H1 (cell line): ENCODE data around the gene MAPKAPK2. TPM values are rescaled to one million over a fixed set of nuclear protein-coding genes. Genes with fewer than 3 reads are reported as not detected.

Experiments
- CTCF ChIA-PET: fragments of 300-600 bp; sonication (Branson Sonifier 250); formaldehyde crosslinking; loops from one replicate; lab custom pipeline; 2021; ENCODE audit not compliant: partially characterized antibody; lab: Charles Lee
- POLR2A ChIA-PET: fragments of 300-600 bp; sonication (Branson Sonifier 250); formaldehyde crosslinking; loops from one replicate; lab custom pipeline; 2021; ENCODE audit warnings: inconsistent platforms; ENCODE audit not compliant: partially characterized antibody; lab: Charles Lee
- DNase-seq, 2 experiments: peaks; one replicate each; pipeline versions ENCODE4 v3.0.0 to v3.0.0-alpha.2; 2010 to 2022; ENCODE audit warnings: low spot score in 2 of 2, low read depth in 1 of 2, mixed read lengths in 1 of 2
- FAIRE-seq: peaks from 2 replicates; lab custom pipeline; 2011; peaks lifted over from hg19 to GRCh38; lab: Jason Lieb, UNC
- H2AFZ ChIP-seq: 2 replicates; pipeline ENCODE4 v1.8.1; 2012; ENCODE audit warnings: low read length, inconsistent platforms
- H2AK5ac ChIP-seq: 2 replicates; pipeline ENCODE4 v1.6.1; 2013; ENCODE audit warnings: low read depth, low read length
- H2BK120ac ChIP-seq: replicated peaks from 2 replicates; pipeline ENCODE3; 2013; ENCODE audit warnings: low read depth, low read length, inconsistent platforms
- H2BK12ac ChIP-seq: 2 replicates; pipeline ENCODE4 v1.6.1; 2013; ENCODE audit warnings: low read depth, low read length
- H2BK15ac ChIP-seq: 2 replicates; pipeline ENCODE4 v1.6.1; 2013; ENCODE audit warnings: low read length
- H2BK20ac ChIP-seq: 2 replicates; pipeline ENCODE4 v1.6.1; 2013; ENCODE audit warnings: low read length
- H2BK5ac ChIP-seq: 2 replicates; pipeline ENCODE4 v1.6.1; 2013; ENCODE audit warnings: low read depth, low read length
- H3K14ac ChIP-seq: 2 replicates; pipeline ENCODE4 v1.6.1; 2013; ENCODE audit warnings: inconsistent platforms; ENCODE audit not compliant: insufficient read length
- H3K18ac ChIP-seq: 2 replicates; pipeline ENCODE4 v1.6.1; 2013; ENCODE audit warnings: low read length; ENCODE audit errors: extremely low read depth
- H3K23ac ChIP-seq: 2 replicates; pipeline ENCODE4 v1.6.1; 2013; ENCODE audit warnings: inconsistent platforms; ENCODE audit not compliant: insufficient read length
- H3K23me2 ChIP-seq: 2 replicates; pipeline ENCODE4 v1.6.1; 2013; ENCODE audit warnings: low read depth, low read length
- H3K27ac ChIP-seq: 2 replicates; pipeline ENCODE4 v1.6.1; 2011; ENCODE audit warnings: low read depth, low read length, inconsistent platforms
- H3K27me3 ChIP-seq, 4 experiments: replicated peaks in 1 of 4; 1 replicate in 1 of 4; 2 replicates in 3 of 4; pipeline versions ENCODE4 v1.6.1 to v1.8.1; 2011 to 2013; ENCODE audit warnings: low read length in 3 of 4, mild to moderate bottlenecking in 3 of 4, inconsistent platforms in 2 of 4, mixed read lengths in 2 of 4, moderate library complexity in 1 of 4; ENCODE audit not compliant: control insufficient read depth in 3 of 4, insufficient read depth in 3 of 4; ENCODE audit errors: extremely low read depth in 1 of 4
- H3K36me3 ChIP-seq, 4 experiments: 2 replicates each; pipeline versions ENCODE4 v1.6.1 to v1.8.1; 2011 to 2013; ENCODE audit warnings: mild to moderate bottlenecking in 4 of 4, low read length in 3 of 4, moderate library complexity in 2 of 4, control low read depth in 1 of 4, inconsistent platforms in 1 of 4; ENCODE audit not compliant: insufficient read depth in 4 of 4, control insufficient read depth in 2 of 4
- H3K4ac ChIP-seq: replicated peaks from 2 replicates; pipeline ENCODE3; 2013; ENCODE audit warnings: low read length, low read depth, mixed read lengths, inconsistent platforms; ENCODE audit not compliant: insufficient read length
- H3K4me1 ChIP-seq, 4 experiments: replicated peaks in 1 of 4; 1 replicate in 1 of 4; 2 replicates in 3 of 4; pipeline versions ENCODE4 v1.6.1 to v1.8.1; 2011 to 2013; ENCODE audit warnings: low read length in 3 of 4, inconsistent platforms in 2 of 4, mixed read lengths in 1 of 4; ENCODE audit not compliant: insufficient read depth in 4 of 4, control insufficient read depth in 3 of 4
- H3K4me2 ChIP-seq, 2 experiments: 2 replicates each; pipeline versions ENCODE4 v1.6.1 to v1.8.1; 2011 to 2013; ENCODE audit warnings: low read depth in 2 of 2, low read length in 2 of 2, control low read depth in 1 of 2, inconsistent platforms in 1 of 2, mild to moderate bottlenecking in 1 of 2; ENCODE audit not compliant: insufficient read depth in 1 of 2
- H3K4me3 ChIP-seq, 4 experiments: fragments of 200-600, 300-600 bp in 1 of 4; sonication (generic), shearing (Covaris generic), sonication (Bioruptor Twin) in 1 of 4; 2 replicates each; pipeline versions ENCODE4 v1.5.1 to v1.8.1; 2011 to 2016; ENCODE audit warnings: low read length in 4 of 4, low read depth in 3 of 4, control low read depth in 2 of 4, inconsistent platforms in 2 of 4, mild to moderate bottlenecking in 2 of 4, mixed read lengths in 1 of 4, moderate library complexity in 1 of 4; ENCODE audit not compliant: insufficient read depth in 2 of 4; ENCODE audit errors: extremely low read depth in 1 of 4
- H3K56ac ChIP-seq: replicated peaks from 2 replicates; pipeline ENCODE3; 2013; ENCODE audit warnings: low read depth, mild to moderate bottlenecking, mixed read lengths, low read length, inconsistent platforms; ENCODE audit not compliant: insufficient read length
- H3K79me1 ChIP-seq: 2 replicates; pipeline ENCODE4 v1.6.1; 2013; ENCODE audit warnings: low read depth, low read length, control low read depth
- H3K79me2 ChIP-seq, 2 experiments: 2 replicates each; pipeline versions ENCODE4 v1.6.1 to v1.8.1; 2012 to 2013; ENCODE audit warnings: low read length in 2 of 2, mild to moderate bottlenecking in 2 of 2, inconsistent platforms in 1 of 2; ENCODE audit not compliant: insufficient read depth in 2 of 2, control insufficient read depth in 1 of 2
- H3K9ac ChIP-seq, 4 experiments: replicated peaks in 1 of 4; 1 replicate in 1 of 4; 2 replicates in 3 of 4; pipeline versions ENCODE4 v1.6.1 to v1.8.1; 2011 to 2013; ENCODE audit warnings: low read depth in 3 of 4, low read length in 3 of 4, control low read depth in 2 of 4, mild to moderate bottlenecking in 2 of 4, moderate library complexity in 2 of 4, inconsistent platforms in 1 of 4; ENCODE audit errors: extremely low read depth in 1 of 4
- H3K9me3 ChIP-seq, 2 experiments: 2 replicates each; pipeline versions ENCODE4 v1.6.1 to v1.8.1; 2012 to 2013; ENCODE audit warnings: mild to moderate bottlenecking in 2 of 2, moderate library complexity in 2 of 2, control low read depth in 1 of 2, inconsistent platforms in 1 of 2, low read depth in 1 of 2, low read length in 1 of 2, mixed read lengths in 1 of 2; ENCODE audit not compliant: insufficient read depth in 2 of 2
- H4K20me1 ChIP-seq, 2 experiments: replicated peaks in 1 of 2; 2 replicates each; pipeline versions ENCODE3 to v1.8.1; 2011 to 2013; ENCODE audit warnings: inconsistent platforms in 2 of 2, low read length in 2 of 2, mild to moderate bottlenecking in 1 of 2; ENCODE audit not compliant: insufficient read depth in 2 of 2, control insufficient read depth in 1 of 2
- H4K5ac ChIP-seq: 2 replicates; pipeline ENCODE4 v1.6.1; 2013; ENCODE audit warnings: low read length, low read depth, mixed read lengths, inconsistent platforms; ENCODE audit not compliant: insufficient read length
- H4K8ac ChIP-seq: 2 replicates; pipeline ENCODE4 v1.8.0; 2013; ENCODE audit warnings: mild to moderate bottlenecking, moderate library complexity, low read length, inconsistent platforms; ENCODE audit not compliant: insufficient read depth; ENCODE audit errors: extremely low read depth
- H4K91ac ChIP-seq: replicated peaks from 2 replicates; pipeline ENCODE3; 2013; ENCODE audit warnings: low read length, mixed read lengths, inconsistent platforms; ENCODE audit not compliant: insufficient read length
- ASH2L ChIP-seq: fragments of 200-600, 300-600 bp; sonication (generic); IDR thresholded peaks from one replicate; pipeline ENCODE4 v1.7.1; 2017; ENCODE audit warnings: low read length
- CREB1 ChIP-seq: IDR thresholded peaks from 2 replicates; pipeline ENCODE4 v1.6.1; 2012; ENCODE audit warnings: inconsistent platforms
- E2F6 ChIP-seq: IDR thresholded peaks from 2 replicates; pipeline ENCODE4 v1.6.1; 2012; ENCODE audit warnings: inconsistent platforms
- GABPA ChIP-seq: IDR thresholded peaks from 2 replicates; pipeline ENCODE4 v1.6.1; 2011; ENCODE audit warnings: mild to moderate bottlenecking, low read length, moderate library complexity, borderline replicate concordance; ENCODE audit not compliant: insufficient read depth
- HDAC6 ChIP-seq: IDR thresholded peaks from one replicate; pipeline ENCODE4 v1.7.1; 2012; ENCODE audit warnings: low read depth, mild to moderate bottlenecking, inconsistent platforms, low read length, moderate library complexity
- KDM1A ChIP-seq: fragments of 200-600, 300-600 bp; sonication (generic); IDR thresholded peaks from 2 replicates; pipeline ENCODE4 v1.7.1; 2016; ENCODE audit warnings: mild to moderate bottlenecking, low read length, borderline replicate concordance
- RNF2 ChIP-seq: fragments of 200-900, 300-1000 bp; sonication (generic); IDR thresholded peaks from 2 replicates; pipeline ENCODE4 v1.7.1; 2016; ENCODE audit warnings: borderline replicate concordance, low read depth, mild to moderate bottlenecking, antibody characterized with exemption, low read length; ENCODE audit not compliant: poor library complexity, severe bottlenecking; ENCODE audit errors: missing control alignments
- SP4 ChIP-seq: IDR thresholded peaks from 2 replicates; pipeline ENCODE4 v1.6.1; 2012; ENCODE audit warnings: low read length, inconsistent platforms
- ZNF274 ChIP-seq: IDR thresholded peaks from 2 replicates; pipeline ENCODE4 v1.7.0; 2012; ENCODE audit warnings: low read length, borderline replicate concordance; ENCODE audit errors: extremely low read depth
- WGBS, 2 experiments: shearing (Covaris generic) in 1 of 2; methylation state at CpG; one replicate each; pipeline versions ENCODE4 v1.1.6 to v1.1.7; 2013 to 2015; ENCODE audit warnings: low lambda C conversion rate in 2 of 2, mixed read lengths in 2 of 2, inconsistent platforms in 1 of 2, low coverage in 1 of 2, missing lambda C conversion rate in 1 of 2; ENCODE audit not compliant: insufficient replicate concordance in 2 of 2, insufficient coverage in 1 of 2, insufficient read length in 1 of 2; ENCODE audit errors: extremely low coverage in 1 of 2, missing lambda C conversion rate in 1 of 2; 5-methylcytosine and 5-hydroxymethylcytosine counted together
- polyA plus RNA-seq, 7 experiments: library from polyadenylated mRNA; depleted of rRNA in 3 of 7; stranded (reverse) in 5 of 7; unstranded in 2 of 7; fragments of >200 nt in 5 of 7; fragments of 200-250 nt in 2 of 7; gene quantifications; 1 replicate in 5 of 7; 2 replicates in 1 of 7; 4 replicates in 1 of 7; pipeline versions ENCODE4 v1.2.1 to v1.2.3, GENCODE V29; 2011 to 2013; ENCODE audit warnings: missing spikeins in 2 of 7, mixed read lengths in 2 of 7
- total RNA-seq: library from RNA; stranded (reverse); fragmentation: NEBNext Ultra II Directional; extraction: Animal tissue kit (Norgen Biotek cat#: 25700); gene quantifications from 2 replicates; pipeline ENCODE4 v1.2.1, GENCODE V29; 2021

MAPKAPK2 gene
- total and polyA plus RNA-seq, 2 of the 8 experiments (the other 6 are each of a cell fraction or from before 2014, with no cell fraction given) = 27.5 to 44.9 TPM

DNA sequence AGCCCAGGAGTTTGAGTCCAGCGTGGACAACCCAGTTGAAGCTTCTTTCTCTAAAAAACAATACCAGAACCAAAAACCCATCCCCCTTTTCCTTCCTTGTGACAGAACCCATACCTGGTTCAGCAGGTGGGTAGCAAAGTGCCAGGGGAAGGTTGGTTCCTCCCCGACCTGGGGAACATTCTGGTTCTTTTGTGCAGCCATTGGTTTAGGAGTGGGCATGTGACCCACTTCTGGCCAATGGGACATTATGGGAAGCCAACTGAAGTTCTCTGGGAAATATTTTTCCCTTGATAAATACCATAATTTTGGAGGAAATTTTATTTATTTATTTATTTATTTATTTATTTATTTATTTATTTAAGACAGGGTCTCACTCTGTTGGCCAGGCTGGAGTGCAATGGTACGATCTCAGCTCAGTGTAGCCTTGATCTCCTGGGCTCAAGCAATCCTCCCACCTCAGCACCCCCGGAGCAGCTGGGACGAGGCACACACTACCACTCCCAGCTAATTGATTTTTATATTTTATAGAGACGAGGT lies 15.8 kb upstream of the MAPKAPK2 start:
- Histone ChIP-seq H3K18ac (no peak overlapping the region), H2BK5ac (no peak overlapping the region), H4K5ac (no peak overlapping the region), H3K9me3 (no peaks in the 10 kb centered on the region), H3K4ac (no peak overlapping the region), H2AFZ (no peak overlapping the region), H2BK120ac (no peak overlapping the region), H4K8ac (no peak overlapping the region), H3K4me2 (no peak overlapping the region), H3K27ac (no peak overlapping the region), H3K23me2 (no peaks in the 10 kb centered on the region), H3K27me3 (peaks cover 0 to 1% (median 0%) of the 10 kb centered on the region in 4 experiments; a peak in 2 of 7 replicates), H3K79me2 (no peaks in the 10 kb centered on the region), H4K91ac (no peak overlapping the region), H2BK15ac (no peak overlapping the region), H2BK12ac (no peak overlapping the region), H3K56ac (no peak overlapping the region), H3K79me1 (no peaks in the 10 kb centered on the region), H3K4me3 (no peak overlapping the region), H3K9ac (no peak overlapping the region), H3K23ac (no peak overlapping the region), H2AK5ac (no peak overlapping the region), H3K36me3 (no peaks in the 10 kb centered on the region), H2BK20ac (no peak overlapping the region), H4K20me1 (no peaks in the 10 kb centered on the region), H3K14ac (no peak overlapping the region), H3K4me1 (peaks cover 2 to 15% (median 4%) of the 10 kb centered on the region in 4 experiments; a peak in 5 of 7 replicates)
- CTCF ChIA-PET = interaction anchor here (0.8 to 23.8 kb wide), 12 partner anchors 11 to 243 kb away, joined by 3 to 666 read pairs (median 5); partner anchors contain the start of genes DYRK3, EIF2D and IL20
- POLR2A ChIA-PET = interaction anchor here (1.7 kb wide), 1 partner anchor 34 kb away, joined by 4 read pairs; no protein-coding TSS in a partner anchor
- DNase-seq (no peak), FAIRE-seq (no peak)
- WGBS, 2 experiments = 93% methylated on average over 6 of the region's 6 CpGs; no CpG with 5 or more reads in 1 of the 2 experiments
- no peak for TF ChIP-seq GABPA
- TF ChIP-seq RNF2 = no peak
- TF ChIP-seq ZNF274 = no peak
- no peak for TF ChIP-seq KDM1A
- TF ChIP-seq CREB1 = no peak
- TF ChIP-seq HDAC6 = no peak
- TF ChIP-seq E2F6 = no peak
- no peak for TF ChIP-seq SP4
- TF ChIP-seq ASH2L = no peak
